Stimulated activated CD4-positive, alpha-beta T cell treated with anti-CD3 and anti-CD28 coated beads, Interleukin-2, amount 100 ng/mL, for 4 hours (primary cell): ENCODE data around the gene LRRC3B.
"Not testable (repeated sequence)": the region's sequence is repeated elsewhere in the genome, so short reads cannot be mapped to it uniquely, and the experiment has no call there.

Source experiments
- DNase-seq: peaks from one replicate; pipeline ENCODE4 v3.0.0-alpha.2; 2020; ENCODE audit warnings: low read depth

Gene LRRC3B, protein sequence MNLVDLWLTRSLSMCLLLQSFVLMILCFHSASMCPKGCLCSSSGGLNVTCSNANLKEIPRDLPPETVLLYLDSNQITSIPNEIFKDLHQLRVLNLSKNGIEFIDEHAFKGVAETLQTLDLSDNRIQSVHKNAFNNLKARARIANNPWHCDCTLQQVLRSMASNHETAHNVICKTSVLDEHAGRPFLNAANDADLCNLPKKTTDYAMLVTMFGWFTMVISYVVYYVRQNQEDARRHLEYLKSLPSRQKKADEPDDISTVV

DNA sequence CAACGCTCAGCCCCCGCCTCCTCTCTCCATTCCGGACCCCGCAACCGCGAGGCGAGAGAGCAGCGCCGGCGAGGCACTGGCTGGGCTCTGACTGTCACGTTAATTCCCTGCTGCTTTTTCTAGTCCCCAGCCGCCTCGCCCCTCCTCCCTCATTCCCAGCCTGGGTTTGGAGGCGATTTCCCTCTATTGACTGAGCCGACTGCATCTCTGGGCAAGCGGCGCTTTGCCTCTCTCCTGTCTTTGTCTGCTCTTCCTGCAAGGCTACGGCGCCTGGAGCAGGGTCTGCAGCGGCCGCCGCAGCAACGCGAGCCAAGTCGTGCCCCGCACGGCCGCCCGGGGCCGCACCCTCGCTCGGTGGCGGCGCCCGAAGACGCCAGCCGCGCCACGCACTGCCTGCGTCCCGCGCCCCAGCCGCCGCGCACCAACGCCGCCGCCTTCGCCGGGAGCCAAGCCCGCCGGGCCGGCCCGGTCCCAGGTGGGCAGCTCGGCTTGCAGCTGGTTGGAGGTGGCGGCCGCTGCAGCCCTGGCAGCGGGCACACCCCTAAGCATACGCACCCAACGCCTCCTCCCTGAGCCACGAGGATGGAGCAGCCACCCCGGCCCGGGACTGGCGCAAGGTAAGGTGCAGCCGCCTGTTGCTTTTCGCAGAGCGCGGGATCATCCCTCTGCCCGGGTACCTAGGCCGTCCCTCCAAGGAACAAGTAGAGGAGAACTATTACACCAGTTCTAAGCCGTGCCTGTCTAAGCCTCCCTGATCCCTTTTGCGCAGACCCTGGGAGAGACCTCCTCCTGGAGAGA lies at the start of gene LRRC3B:
Gene LRRC3B, plus strand, starts transcription at position 152 of the 798 bp plus-strand sequence. CDS start 86,901 bp downstream, outside the sequence.
- DNase-seq = no peak

DNA sequence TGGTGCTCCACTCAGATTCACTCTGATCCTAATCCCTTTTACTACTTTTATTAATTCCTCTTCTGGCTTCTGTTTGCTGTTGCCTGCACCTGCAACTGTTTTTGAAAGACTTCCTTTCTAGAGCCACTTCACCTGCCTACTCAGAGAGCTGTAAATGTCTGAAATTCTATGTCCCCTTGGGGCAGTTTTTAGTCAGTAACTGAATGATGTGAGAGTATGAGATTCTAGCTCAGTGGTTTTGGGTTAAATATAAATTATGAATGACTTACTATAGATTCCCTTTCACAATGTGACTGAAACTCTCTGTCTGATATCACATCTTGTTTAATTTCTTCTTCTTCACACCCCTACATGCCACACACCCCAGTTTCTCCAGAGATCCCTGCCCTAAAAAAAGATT lies 47.8 kb upstream of the LRRC3B start:
- no peak for DNase-seq

GRCh38 chr3:26579116-26579515 lies 43.5 kb upstream of the LRRC3B start:
- DNase-seq = no peak

DNA sequence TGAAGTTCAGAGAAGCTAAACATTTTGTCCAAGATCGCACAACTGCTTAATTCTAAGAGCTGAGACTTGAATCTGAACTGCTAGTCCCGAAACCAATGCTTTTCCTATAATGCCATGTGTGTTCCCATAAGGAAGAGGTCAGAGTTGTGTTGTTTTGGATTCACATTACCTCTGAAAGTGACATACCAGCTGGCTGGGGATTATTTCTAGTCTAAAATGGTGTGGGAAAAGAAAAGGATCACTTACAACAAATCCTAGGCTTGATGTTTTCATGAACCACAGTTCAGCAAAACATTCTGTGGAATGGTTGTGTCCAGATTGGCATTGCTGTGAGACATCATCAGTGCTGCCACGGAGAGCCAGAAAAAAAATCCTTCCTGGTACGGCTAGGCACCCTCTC lies 35.0 kb upstream of the LRRC3B start:
- DNase-seq = no peak

DNA sequence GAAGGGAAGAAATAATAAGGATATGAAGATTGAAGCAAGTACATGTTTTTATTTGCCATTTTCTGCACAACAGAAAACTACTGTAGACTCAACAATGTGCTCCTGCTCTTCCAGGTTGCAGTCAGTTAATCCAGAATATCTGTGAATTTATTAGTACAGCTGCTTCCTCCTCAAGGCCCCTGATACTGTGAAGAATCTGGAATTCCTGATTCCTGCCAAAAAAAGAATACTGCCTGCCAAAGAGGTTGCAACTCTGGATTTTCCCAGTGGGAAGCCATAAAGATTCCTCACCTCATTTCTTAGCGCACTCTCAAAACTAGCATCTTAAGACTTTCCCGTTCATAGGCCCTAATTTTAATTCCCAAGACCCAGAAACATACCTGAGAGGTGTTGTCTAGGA lies 33.6 kb upstream of the LRRC3B start:
- no peak for DNase-seq

DNA sequence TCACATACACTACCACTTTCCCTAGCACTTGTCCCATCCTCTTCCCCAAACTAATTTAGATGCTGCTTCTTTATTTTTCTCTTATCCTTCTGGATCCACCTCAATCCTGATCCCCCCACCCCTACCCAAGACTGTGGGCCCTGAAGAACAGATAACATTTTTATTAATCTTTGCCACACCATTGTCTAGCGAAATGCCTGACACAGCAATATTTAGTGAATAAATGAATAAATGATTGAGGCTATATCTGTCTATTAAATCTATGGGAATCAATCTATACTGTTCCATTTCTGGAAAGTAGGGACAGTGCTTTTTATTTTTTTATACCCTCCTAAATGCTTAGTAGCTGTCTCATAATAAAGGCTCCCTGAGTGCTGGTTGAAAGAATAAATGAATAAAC lies 32.9 kb upstream of the LRRC3B start:
- DNase-seq = no peak

DNA sequence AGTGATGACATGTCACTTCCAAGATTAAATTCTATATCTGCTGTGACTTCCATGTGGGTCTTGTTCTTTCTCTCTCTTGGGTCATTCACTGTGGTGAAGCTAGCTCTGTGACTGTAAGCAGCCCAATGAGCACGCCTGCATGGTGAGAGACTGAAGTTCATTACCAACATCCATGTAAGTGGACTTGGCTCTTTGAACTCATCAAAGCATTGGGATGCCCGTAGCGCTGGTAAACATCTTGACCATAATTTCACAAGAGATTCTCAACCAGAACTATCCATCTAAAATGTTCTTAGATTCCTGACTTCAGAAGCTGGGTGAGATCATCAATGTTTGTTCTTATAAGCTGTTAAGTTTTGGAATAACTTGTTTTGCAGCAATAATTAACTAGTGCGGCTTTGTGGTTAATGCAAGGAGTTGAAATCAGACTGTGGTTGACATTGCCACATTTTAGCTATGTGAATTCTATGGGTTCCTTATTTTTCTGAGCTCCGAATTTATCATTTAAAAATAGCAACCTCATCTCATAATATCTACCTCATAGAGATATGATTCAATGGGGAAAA lies 31.6 kb upstream of the LRRC3B start:
- DNase-seq = no peak

GRCh38 chr3:26591926-26592325 lies 30.6 kb upstream of the LRRC3B start:
- DNase-seq = no peak

- no peak for DNase-seq
Observed at GRCh38 chr3:26592451-26592850, 30.1 kb upstream of the LRRC3B start.

DNA sequence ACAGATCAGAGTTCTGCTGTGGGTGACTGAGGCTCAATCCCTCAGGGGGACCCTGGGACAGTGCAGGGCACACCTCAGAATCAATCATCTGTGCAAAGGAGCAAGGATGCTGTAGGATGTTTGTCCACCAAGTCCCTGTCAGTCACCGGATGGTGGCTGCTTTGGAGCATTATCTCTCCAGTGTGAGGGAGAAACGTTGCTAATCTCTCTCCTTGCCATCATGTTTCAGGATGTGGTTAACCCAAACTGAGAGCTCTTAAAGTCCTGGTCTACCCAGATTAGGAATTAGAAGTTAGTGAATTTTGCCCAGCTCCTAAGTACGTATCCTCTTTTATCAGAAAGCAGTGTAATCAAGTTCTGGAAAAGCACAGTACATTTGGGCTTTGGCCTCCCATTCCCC lies 26.2 kb upstream of the LRRC3B start:
- no peak for DNase-seq

GRCh38 chr3:26603311-26603710 lies 19.3 kb upstream of the LRRC3B start:
- not testable (repeated sequence) for DNase-seq

DNA sequence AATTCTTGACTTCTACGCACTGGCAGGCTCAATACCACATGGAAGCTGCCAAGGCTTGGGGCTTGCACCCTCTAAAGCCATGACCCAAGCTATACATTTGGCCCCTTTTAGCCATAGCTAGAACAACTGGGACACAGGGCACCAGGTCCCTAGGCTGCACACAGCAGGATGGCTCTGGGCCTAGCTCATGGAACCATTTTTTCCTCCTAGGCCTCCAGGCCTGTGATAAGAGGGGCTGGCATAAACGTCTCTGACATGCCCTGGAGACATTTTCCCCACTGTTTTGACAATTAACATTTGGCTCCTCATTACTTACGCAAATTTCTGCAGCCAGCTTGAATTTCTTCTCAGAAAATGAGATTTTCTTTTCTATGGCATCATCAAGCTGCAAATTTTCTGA lies 18.8 kb upstream of the LRRC3B start:
- not testable (repeated sequence) for DNase-seq

DNA sequence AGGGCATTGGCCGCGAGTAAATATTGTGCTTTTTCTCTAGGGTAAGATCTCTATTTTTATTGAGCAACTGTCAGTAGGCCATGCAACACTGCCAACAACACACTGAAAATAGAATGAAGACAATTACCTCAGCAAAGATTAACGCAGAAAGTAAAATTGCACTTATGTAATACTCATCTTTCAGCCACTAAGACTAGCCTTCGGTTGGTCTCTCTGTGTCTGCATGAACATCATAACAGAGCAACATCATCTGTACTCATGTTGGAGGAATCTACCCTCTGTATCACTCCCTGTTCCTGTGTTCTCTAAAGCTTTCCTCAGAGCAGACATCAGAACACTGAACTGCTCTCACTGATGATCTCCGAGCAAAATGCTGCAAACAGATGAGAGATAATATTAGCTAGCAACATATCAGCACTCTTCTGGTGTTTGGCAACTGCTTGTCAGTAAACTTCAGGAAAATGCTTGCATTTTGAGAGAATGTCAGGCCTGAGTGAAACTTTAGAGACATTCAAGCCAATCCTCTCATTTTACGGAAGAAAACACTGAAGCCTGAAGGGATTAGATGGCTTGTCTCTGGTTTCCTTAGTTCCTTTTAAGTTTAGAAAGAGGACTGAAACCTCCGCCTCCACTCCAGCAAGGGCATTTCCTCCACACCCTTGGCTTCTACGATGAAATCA lies 8.4 kb upstream of the LRRC3B start:
- no peak for DNase-seq

DNA sequence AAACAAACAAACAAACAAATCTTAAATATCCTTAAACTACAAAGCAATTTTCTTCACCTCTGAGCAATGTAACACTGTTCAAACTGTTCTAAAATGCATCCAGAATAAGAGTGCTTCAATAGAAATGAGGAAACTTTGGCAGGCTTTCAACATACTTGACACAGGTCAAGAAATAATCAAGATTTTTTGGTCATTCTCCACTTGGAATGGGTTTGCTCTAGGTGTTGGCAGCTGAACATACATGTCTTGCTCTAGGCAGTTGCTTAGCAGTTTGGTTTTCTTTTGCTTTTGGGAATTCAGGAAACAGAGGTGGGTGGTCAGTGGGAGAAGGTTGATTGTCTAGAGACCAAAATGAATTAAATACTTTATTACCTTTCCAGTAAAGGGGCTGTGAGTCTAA lies 1.4 kb upstream of the LRRC3B start:
- no peak for DNase-seq

GRCh38 chr3:26621906-26622620 lies 509 bp upstream of the LRRC3B start:
- no peak for DNase-seq

- no peak for DNase-seq
Observed at GRCh38 chr3:26623419-26624208, 1.0 kb downstream of the LRRC3B start.

DNA sequence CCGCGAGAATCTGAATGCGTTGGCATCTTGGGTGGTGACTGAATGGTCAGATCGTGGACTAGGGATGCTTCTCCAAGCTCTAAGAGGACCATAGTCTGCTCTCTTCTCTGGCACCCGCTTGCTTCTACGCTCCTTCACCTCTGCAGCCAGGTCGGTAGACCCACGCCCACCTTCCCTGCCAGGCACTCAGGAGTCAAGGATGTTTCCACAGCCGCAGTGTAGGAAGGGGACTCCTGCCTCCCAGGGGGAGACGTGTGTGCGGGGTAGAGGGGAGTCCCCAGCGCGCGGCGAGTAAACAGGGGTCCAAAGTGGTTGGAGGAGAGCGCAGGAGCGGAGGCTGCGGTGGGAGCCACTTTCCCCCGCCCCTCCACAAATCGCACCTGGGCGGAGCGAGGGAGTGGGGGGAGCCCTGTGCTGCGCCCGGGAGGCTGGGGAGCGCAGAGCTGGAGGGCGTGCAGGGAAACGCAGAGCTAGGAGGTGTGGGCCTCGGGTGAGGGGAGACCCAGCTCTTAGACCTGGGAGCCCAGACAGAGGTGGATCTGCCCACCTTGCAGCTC lies 1.7 kb downstream of the LRRC3B start:
- no peak for DNase-seq

DNA sequence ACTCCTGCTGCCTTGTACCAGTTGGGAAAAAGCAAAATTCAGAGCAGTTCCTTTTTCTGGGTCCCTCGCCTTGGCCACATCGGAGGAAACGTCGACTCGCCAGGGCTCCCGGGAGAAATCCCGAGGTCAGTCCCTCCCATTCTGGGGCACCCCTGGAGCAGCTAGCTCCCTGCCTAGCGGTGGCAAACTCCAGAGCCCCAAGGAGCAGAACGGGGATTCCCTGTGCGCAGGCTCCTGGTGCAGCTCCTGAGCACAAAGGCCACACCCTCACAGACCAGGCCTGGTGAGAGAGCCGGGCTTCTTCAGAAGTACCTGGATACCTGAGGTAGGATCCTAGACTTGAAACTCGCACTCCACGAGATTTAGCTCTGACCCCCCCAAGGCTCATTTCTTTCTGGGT lies 2.6 kb downstream of the LRRC3B start:
- DNase-seq = no peak

- no peak for DNase-seq
Observed at GRCh38 chr3:26627080-26627479, 4.5 kb downstream of the LRRC3B start.

- DNase-seq = no peak
Observed at GRCh38 chr3:26628915-26629314, 6.3 kb downstream of the LRRC3B start.
